Right lobe of liver (tissue), 6 donors: ENCODE measurements around the gene LRCH3. TPM values are rescaled to one million over a fixed set of nuclear protein-coding genes. Genes with fewer than 3 reads are reported as not detected.

Source experiments
- ATAC-seq, 4 donors: fragments of 200-7000 bp; cut with Tn5 transposase; one replicate each; pipeline ENCODE4 v1.9.1; 2020; ENCODE audit warnings: mild to moderate bottlenecking in 4 of 4, moderate library complexity in 4 of 4
- DNase-seq, 3 donors: peaks; one replicate each; pipeline ENCODE4 v3.0.0-alpha.2; 2020
- H3K27ac ChIP-seq, 3 donors: fragments of 200-600 bp; one replicate each; pipeline ENCODE4 v1.8.0; 2022
- H3K27me3 ChIP-seq, 2 donors: fragments of 200-600 bp; one replicate each; pipeline ENCODE4 v1.8.0; 2022
- H3K36me3 ChIP-seq, 4 donors: fragments of 200-600 bp; sonication (generic) in 1 of 4; one replicate each; pipeline versions ENCODE4 v1.5.1 to v1.8.0; 2017 to 2022; ENCODE audit warnings: control low read depth in 1 of 4
- H3K4me1 ChIP-seq, 4 donors: fragments of 200-600 bp; sonication (generic) in 1 of 4; one replicate each; pipeline versions ENCODE4 v1.5.1 to v1.8.0; 2017 to 2022; ENCODE audit warnings: control low read depth in 1 of 4
- H3K4me3 ChIP-seq, 3 donors: fragments of 200-600 bp; one replicate each; pipeline ENCODE4 v1.8.0; 2022
- H3K9me3 ChIP-seq, 4 donors: fragments of 200-600 bp; sonication (generic) in 1 of 4; one replicate each; pipeline versions ENCODE4 v1.5.1 to v1.8.0; 2017 to 2022; ENCODE audit warnings: control low read depth in 1 of 4
- CTCF ChIP-seq, 4 donors: fragments of 200-600 bp in 3 of 4; fragments of 450-650 bp in 1 of 4; IDR thresholded peaks; one replicate each; pipeline versions ENCODE4 v1.5.1 to v1.8.0; 2016 to 2022; ENCODE audit warnings: antibody characterized with exemption in 4 of 4, mild to moderate bottlenecking in 2 of 4
- POLR2A ChIP-seq: fragments of 450-650 bp; IDR thresholded peaks from one replicate; pipeline ENCODE4 v1.6.1; 2017; ENCODE audit warnings: antibody characterized with exemption, mild to moderate bottlenecking
- WGBS: methylation state at CpG from one replicate; pipeline ENCODE4 v1.1.6; 2018; ENCODE audit warnings: low coverage, low lambda C conversion rate; ENCODE audit not compliant: insufficient coverage; ENCODE audit errors: missing lambda C conversion rate; 5-methylcytosine and 5-hydroxymethylcytosine counted together
- intact Hi-C, 2 donors: fragments of 100-400 bp; cut with DNase I; formaldehyde crosslinking; loops; one replicate each; pipeline versions ENCODE4 v1.11.2 to v1.14.1; 2022
- total RNA-seq, 6 experiments: library from RNA; depleted of rRNA in 2 of 6; stranded (reverse); fragments of >200 nt in 2 of 6; fragmentation: NEBNext Ultra II Directional in 3 of 6; extraction: Animal tissue kit (Norgen Biotek cat#: 25700) in 3 of 6; gene quantifications; one replicate each; pipeline versions ENCODE4 v1.1.0 to v1.2.4, GENCODE V29; 2016 to 2023
- donor health status: DM: no; HTN: yes; CAD: no.
- donor health status: DM: no; HTN: no; CAD: no.
- donor health status: DM: no; HTN: no; CAD: no.
- donor health status: DM: no; HTN: yes; CAD: no.
- donor health status: DM: no; HTN: yes; CAD: no.

The LRCH3 gene
- total RNA-seq, 6 experiments from 2014 or later: 18.8 to 24.2 (median 21.8) TPM

GRCh38 chr3:197814372-197814771 is 23.3 kb downstream of the LRCH3 start:
- no peaks in the 10 kb centered on the region for H3K36me3 ChIP-seq
- WGBS: 89% methylated on average over 4 of the region's 4 CpGs
- no peaks in the 10 kb centered on the region for H3K4me1 ChIP-seq
- no peak for ATAC-seq
- DNase-seq: no peak
- no peak overlapping the region for H3K27ac ChIP-seq
- H3K27me3 ChIP-seq: no peaks in the 10 kb centered on the region
- H3K4me3 ChIP-seq: no peak overlapping the region
- H3K9me3 ChIP-seq: no peaks in the 10 kb centered on the region
- TF ChIP-seq POLR2A (no peak), CTCF (IDR thresholded peaks at IDR 0.05) (no peak)
- intact Hi-C loops: no loop called here

- peak overlapping the region; percentile 56 to 78 (median 57) for H3K27ac ChIP-seq
- TF ChIP-seq CTCF (IDR thresholded peaks at IDR 0.05): no peak
- TF ChIP-seq POLR2A: no peak
- ATAC-seq: peak; percentile 84 to 93 (median 90)
Observed at GRCh38 chr3:197820550-197821335, 29.7 kb downstream of the LRCH3 start.

GRCh38 chr3:197829397-197830045 is 38.5 kb downstream of the LRCH3 start:
- no peak for ATAC-seq
- Histone ChIP-seq H3K4me3 (no peak overlapping the region), H3K27ac (no peak overlapping the region), H3K27me3 (no peaks in the 10 kb centered on the region), H3K9me3 (no peaks in the 10 kb centered on the region), H3K36me3 (peaks cover 4 to 54% (median 11%) of the 10 kb centered on the region in 4 donors), H3K4me1 (peaks cover 0 to 4% (median 0%) of the 10 kb centered on the region in 4 donors)
- no peak for DNase-seq
- TF ChIP-seq POLR2A (no peak), CTCF (IDR thresholded peaks at IDR 0.05) (no peak)
- WGBS: 86% methylated on average over 2 of the region's 3 CpGs
- intact Hi-C loops: no loop called here

More at GRCh38 chr3:197820550-197821335, 29.7 kb downstream of the LRCH3 start:
- Histone ChIP-seq H3K27me3 (no peaks in the 10 kb centered on the region), H3K36me3 (no peaks in the 10 kb centered on the region), H3K4me3 (no peak overlapping the region), H3K4me1 (peaks cover 0 to 25% (median 12%) of the 10 kb centered on the region in 4 donors), H3K9me3 (no peaks in the 10 kb centered on the region)
- WGBS: 20% methylated on average over 8 of the region's 8 CpGs
- intact Hi-C loops: no loop called here
- peak; percentile 40 to 72 (median 70) for DNase-seq

- peaks cover 4 to 54% (median 11%) of the 10 kb centered on the region in 4 donors for H3K36me3 ChIP-seq
- 76% methylated on average over 6 of the region's 6 CpGs for WGBS
- no peak overlapping the region for H3K4me3 ChIP-seq
- no peak overlapping the region for H3K27ac ChIP-seq
- DNase-seq: no peak
- no peaks in the 10 kb centered on the region for H3K9me3 ChIP-seq
- H3K27me3 ChIP-seq: no peaks in the 10 kb centered on the region
- TF ChIP-seq POLR2A (no peak), CTCF (IDR thresholded peaks at IDR 0.05) (no peak)
- intact Hi-C loops: no loop called here
- ATAC-seq: no peak
- H3K4me1 ChIP-seq: no peaks in the 10 kb centered on the region
Observed at GRCh38 chr3:197830308-197830966, 39.4 kb downstream of the LRCH3 start.
